Stimulated activated CD4-positive, alpha-beta T cell treated with anti-CD3 and anti-CD28 coated beads, Interleukin-12 subunit alpha, Interleukin-12 subunit beta, amount 100 ng/mL, for 24 hours (primary cell): ENCODE results near the gene PTTG2.

Source experiments
- DNase-seq, 2 experiments: peaks; one replicate each; pipeline ENCODE4 v3.0.0-alpha.2; 2020; ENCODE audit warnings: low read depth in 2 of 2

Gene PTTG2

GRCh38 chr4:37985730-37986275, 25.6 kb downstream of the PTTG2 start:
- no peak for DNase-seq

- no peak for DNase-seq
These were observed 28.5 kb downstream of the PTTG2 start for GRCh38 chr4:37988670-37989069.

GRCh38 chr4:37989398-37990260, 29.4 kb downstream of the PTTG2 start:
- DNase-seq: no peak

- DNase-seq: no peak
These were observed 30.6 kb downstream of the PTTG2 start for GRCh38 chr4:37990731-37991245.

GRCh38 chr4:37991623-37992410, 31.6 kb downstream of the PTTG2 start:
- no peak for DNase-seq

- no peak for DNase-seq
These were observed 33.6 kb downstream of the PTTG2 start for GRCh38 chr4:37993806-37994205.

GRCh38 chr4:37994569-37994968, 34.4 kb downstream of the PTTG2 start:
- DNase-seq: no peak

- DNase-seq: no peak
These were observed 35.2 kb downstream of the PTTG2 start for GRCh38 chr4:37995299-37995821.

- no peak for DNase-seq
These were observed 36.0 kb downstream of the PTTG2 start for GRCh38 chr4:37995981-37996775.

- no peak for DNase-seq
These were observed 38.0 kb downstream of the PTTG2 start for GRCh38 chr4:37998226-37998625.

- DNase-seq: no peak
These were observed 39.0 kb downstream of the PTTG2 start for GRCh38 chr4:37999000-37999716.

- no peak for DNase-seq
These were observed 39.8 kb downstream of the PTTG2 start for GRCh38 chr4:37999965-38000364.

- DNase-seq: no peak
These were observed 41.7 kb downstream of the PTTG2 start for GRCh38 chr4:38001927-38002326.

- DNase-seq: no peak
These were observed 42.4 kb downstream of the PTTG2 start for GRCh38 chr4:38002451-38003071.

- DNase-seq: no peak
These were observed 42.9 kb downstream of the PTTG2 start for GRCh38 chr4:38003102-38003501.

- DNase-seq: no peak
These were observed 43.4 kb downstream of the PTTG2 start for GRCh38 chr4:38003628-38004027.

- DNase-seq: no peak
These were observed 43.9 kb downstream of the PTTG2 start for GRCh38 chr4:38004062-38004461.

- DNase-seq: no peak
These were observed 44.7 kb downstream of the PTTG2 start for GRCh38 chr4:38004887-38005286.

GRCh38 chr4:38005637-38006036, 45.4 kb downstream of the PTTG2 start:
- DNase-seq: no peak

GRCh38 chr4:38007645-38008044, 47.4 kb downstream of the PTTG2 start:
- DNase-seq: no peak
